KG1 (cell line): ENCODE data around the gene ASB13.
A peak's percentile ranks its signal among the peaks of the same experiment; 100 is the strongest.

Source experiments
- DNase-seq: peaks from one replicate; lab custom pipeline; 2025; lab: John Stamatoyannopoulos, UW

Gene ASB13

GRCh38 chr10:5647507-5648240 is 18.7 kb downstream of the ASB13 start:
- no peak for DNase-seq

DNA sequence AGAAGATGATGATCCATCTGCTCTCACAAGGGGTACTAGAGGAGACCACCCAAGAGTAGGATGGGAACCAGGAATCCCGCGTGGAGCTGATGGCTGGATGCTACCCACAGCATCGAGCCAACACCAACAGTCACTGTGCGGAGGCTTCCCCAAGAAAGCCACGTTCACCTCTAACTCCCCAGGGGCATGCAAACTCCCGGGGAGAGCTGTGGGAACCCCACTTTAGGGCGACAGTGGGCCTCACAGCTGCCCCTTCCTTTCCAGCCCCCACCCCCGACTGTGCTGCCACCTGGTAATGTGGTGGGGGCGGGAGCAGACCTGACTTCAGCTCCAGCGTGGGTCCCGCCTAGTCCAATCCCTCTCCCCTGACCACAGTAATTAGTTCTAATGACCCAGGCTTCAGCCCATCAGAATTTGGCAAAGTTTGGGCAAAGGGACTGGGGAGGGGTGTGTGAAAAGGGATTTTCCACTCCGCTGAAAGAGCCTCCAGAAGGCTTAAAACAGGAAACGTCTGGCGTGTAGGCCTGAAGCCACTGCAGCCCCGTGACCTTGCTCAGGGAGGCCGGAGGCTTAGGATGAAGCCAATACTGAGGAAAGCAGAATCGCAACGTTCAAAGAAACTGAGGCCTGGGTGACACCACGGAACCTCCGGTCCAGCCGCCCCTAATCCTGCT is 20.3 kb downstream of the ASB13 start:
- no peak for DNase-seq

GRCh38 chr10:5645375-5645774 is 21.0 kb downstream of the ASB13 start:
- no peak for DNase-seq

GRCh38 chr10:5644930-5645329 is 21.5 kb downstream of the ASB13 start:
- no peak for DNase-seq

GRCh38 chr10:5643346-5644067 is 22.9 kb downstream of the ASB13 start:
- no peak for DNase-seq

DNA sequence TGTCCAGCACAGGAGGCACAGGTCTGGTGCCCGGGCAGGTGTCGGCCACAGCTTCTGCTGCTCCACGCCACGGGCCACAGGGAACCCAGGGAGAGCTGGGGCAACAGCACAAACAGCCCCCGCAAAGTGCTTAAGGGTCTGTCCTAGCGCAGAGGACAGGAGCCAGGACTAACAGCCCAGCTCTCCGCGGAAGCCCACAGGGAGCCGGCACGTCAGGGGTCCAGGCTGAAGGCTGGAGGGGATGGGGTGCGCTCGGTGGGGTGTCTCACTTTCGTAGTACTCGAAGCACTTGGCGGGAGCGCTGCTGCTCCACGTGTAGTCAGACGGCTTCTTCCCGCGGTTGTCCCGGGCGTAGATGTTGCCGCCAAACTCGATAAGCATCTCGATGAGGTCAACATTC is 24.9 kb downstream of the ASB13 start:
- DNase-seq, result no peak

DNA sequence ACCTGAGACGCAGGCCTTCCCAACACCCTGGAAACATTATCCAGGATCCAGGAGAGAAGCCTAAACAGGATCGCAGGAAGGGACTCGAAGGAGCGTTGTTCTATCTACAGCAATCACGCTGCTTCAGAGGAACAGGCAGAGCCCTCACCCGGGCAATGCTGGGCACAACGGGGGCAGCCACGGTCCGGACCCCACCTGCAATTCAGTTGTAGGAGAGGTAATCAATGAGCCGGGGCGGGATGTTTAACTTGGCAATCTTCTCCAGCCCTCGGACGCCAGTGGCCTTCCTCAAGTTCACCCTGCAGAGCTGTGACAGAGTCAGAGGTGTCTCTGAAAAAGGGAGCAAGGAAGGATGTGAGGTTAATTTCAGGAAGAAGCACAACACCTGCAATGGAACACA is 25.9 kb downstream of the ASB13 start:
- DNase-seq, result no peak

DNA sequence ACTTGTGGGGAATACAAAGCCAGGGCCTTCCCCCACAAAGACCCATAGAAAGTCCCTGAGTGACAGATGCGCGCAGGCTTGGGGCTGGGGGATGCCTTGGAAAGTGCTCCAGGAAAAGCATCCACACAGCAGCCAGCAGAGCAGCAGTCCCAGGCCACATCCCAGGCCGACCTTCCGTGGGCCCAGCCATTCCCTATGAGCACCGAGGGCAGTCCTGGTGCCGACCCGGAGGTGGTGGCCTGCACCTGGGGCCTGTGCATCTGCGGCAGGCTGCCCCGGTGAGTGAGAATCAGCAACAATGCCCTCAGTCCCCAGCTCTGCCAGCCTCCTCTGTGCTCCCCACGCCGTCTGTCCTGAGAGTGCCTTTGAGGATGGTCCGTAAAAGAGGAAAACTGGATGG is 26.4 kb downstream of the ASB13 start:
- no peak for DNase-seq

- DNase-seq, result no peak
Measured at GRCh38 chr10:5639066-5639465, 27.3 kb downstream of the ASB13 start.

GRCh38 chr10:5638494-5638893 is 27.9 kb downstream of the ASB13 start:
- no peak for DNase-seq

DNA sequence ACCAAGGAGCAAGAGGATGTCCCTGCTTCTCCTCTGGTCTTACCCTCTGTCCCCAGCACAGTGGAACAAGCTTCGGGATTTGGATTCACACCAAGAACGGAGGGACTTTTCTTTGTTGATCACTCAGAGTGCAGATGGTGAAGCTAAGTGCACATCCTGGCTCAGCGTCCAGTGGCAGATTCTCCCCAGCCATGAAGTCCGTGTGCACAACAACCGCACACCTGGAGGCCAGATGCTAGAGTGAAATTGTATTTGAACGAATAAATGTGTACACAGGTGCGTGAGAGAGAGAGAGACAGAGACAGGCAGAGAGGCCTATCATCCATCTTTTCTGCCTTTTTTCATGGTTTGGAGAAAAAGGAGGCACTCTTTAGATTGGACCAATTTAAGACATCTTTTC is 31.5 kb downstream of the ASB13 start:
- DNase-seq, result no peak

GRCh38 chr10:5633166-5633749 is 33.1 kb downstream of the ASB13 start:
- DNase-seq, result no peak

DNA sequence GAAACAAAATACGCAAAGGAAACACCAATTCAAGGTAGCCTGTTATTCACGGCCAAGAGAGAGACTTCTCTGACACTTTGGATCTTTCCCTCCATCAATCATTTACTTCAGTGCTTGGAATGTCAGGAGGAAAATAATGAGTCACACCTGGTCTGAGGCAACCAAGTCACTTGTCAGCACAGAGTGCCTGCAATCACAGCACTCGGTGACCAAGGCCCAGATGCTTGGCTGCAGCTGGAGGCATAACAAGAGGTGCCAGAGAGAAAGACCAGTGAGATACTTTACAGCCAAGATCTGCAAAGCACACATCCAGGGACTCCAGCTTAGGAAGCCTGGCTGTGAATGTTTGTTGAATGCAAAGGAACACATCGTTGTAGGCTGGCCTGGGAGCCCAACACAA is 33.9 kb downstream of the ASB13 start:
- DNase-seq, result no peak

- no peak for DNase-seq
Measured at GRCh38 chr10:5631936-5632335, 34.5 kb downstream of the ASB13 start.

- DNase-seq, result no peak
Measured at GRCh38 chr10:5630112-5630436, 36.3 kb downstream of the ASB13 start.

- DNase-seq, result peak; percentile 47
Measured at GRCh38 chr10:5629303-5630111, 36.9 kb downstream of the ASB13 start.

DNA sequence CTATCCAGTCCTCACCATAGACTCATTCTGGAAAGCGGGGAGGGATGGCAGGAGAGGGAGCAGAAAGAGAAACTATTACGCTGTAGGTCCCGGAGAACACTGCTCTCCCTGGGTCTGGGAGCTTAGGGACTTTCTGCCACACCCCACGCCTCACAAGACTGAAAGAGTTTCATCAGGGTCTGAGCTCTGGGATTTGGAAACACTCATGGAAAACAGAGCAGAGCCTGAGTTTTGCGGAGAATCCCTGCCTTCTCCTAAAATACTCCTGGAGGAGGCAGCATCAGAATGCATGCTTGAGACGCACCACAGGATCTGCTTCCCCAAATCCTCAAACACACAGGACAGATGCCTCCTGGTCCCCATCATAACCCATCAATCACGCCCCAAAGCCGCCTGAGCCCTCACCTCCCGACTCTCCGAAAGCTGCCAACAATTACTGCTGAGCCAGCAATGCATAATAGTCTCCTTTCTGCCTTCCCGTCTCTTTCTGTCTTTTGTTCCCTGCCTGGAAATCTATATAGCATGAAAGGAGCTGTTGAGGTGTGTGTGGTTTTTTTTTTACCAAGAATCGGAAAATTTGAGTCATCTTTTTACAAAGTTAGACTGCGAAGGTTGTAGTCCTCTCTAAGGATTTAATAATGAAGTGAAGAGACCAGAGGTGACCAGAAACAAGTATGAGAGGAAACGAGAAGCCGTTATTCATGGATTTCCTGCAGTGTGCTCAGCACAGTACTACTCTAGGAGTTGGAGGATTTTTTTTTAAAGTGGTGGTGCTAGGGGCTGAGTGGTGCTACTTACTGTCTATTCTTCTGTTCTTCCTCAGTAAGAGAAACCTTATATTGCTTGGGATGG is 37.7 kb downstream of the ASB13 start:
- DNase-seq, result peak; percentile 12

DNA sequence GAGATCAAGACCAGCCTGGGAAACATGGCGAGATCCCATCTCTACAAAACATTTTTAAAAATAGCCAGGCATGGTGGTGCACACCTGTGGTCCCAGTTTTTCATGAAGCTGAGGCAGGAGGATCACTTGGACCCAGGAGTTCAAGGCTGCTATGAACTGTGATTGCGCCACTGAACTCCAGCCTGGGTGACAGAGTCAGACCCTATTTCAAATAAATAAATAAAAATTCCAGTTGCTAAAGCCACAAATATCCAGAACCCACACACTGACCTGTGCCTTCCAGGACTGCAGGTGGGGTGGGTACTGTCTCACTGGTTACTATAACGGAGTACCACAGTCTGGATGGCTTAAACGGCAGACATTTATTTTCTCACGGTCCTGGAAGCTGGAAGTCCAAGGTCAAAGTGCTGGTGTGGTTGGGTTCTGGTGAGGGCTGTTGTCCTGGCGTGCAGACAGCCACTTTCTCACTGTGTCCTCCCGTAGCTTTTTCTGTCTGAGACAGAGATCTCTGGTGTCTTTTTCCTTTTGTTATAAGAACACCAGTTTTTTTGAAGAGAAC is 38.8 kb downstream of the ASB13 start:
- DNase-seq, result no peak

GRCh38 chr10:5625992-5626777 is 40.2 kb downstream of the ASB13 start:
- DNase-seq, result no peak

GRCh38 chr10:5624701-5625100 is 41.7 kb downstream of the ASB13 start:
- no peak for DNase-seq
